NCI-H1092 (cell line): ENCODE measurements around the gene STX1A.
"Not testable (repeated sequence)": the region's sequence is repeated elsewhere in the genome, so short reads cannot be mapped to it uniquely, and the experiment has no call there.

ENCODE experiments used
- DNase-seq: peaks from one replicate; lab custom pipeline; 2025; lab: John Stamatoyannopoulos, UW

The STX1A gene

GRCh38 chr7:73735528-73735905 lies 16.0 kb upstream of the STX1A start:
- DNase-seq, result no peak

- DNase-seq, result peak; percentile 79
Observed at GRCh38 chr7:73734619-73735527, 15.4 kb upstream of the STX1A start.

GRCh38 chr7:73732397-73732796 lies 12.9 kb upstream of the STX1A start:
- DNase-seq, result no peak

GRCh38 chr7:73730485-73730884 lies 11.0 kb upstream of the STX1A start:
- DNase-seq, result no peak

- no peak for DNase-seq
Observed at GRCh38 chr7:73728551-73728950, 9.1 kb upstream of the STX1A start.

GRCh38 chr7:73727952-73728351 lies 8.5 kb upstream of the STX1A start:
- no peak for DNase-seq

GRCh38 chr7:73726083-73726466 lies 6.6 kb upstream of the STX1A start:
- no peak for DNase-seq

GRCh38 chr7:73723813-73724212 lies 4.3 kb upstream of the STX1A start:
- no peak for DNase-seq

GRCh38 chr7:73722785-73723184 lies 3.3 kb upstream of the STX1A start:
- DNase-seq, result no peak

GRCh38 chr7:73722182-73722581 lies 2.7 kb upstream of the STX1A start:
- DNase-seq, result not testable (repeated sequence)

GRCh38 chr7:73721377-73721817 lies 1.9 kb upstream of the STX1A start:
- peak; percentile 96 for DNase-seq

- DNase-seq, result not testable (repeated sequence)
Observed at GRCh38 chr7:73720443-73720842, 974 bp upstream of the STX1A start.

- no peak for DNase-seq
Observed at GRCh38 chr7:73719806-73720169, 319 bp upstream of the STX1A start.

- no peak for DNase-seq
Observed at GRCh38 chr7:73718438-73718881, 1.0 kb downstream of the STX1A start.

GRCh38 chr7:73717991-73718405 lies 1.5 kb downstream of the STX1A start:
- no peak for DNase-seq

GRCh38 chr7:73717025-73717807 lies 2.3 kb downstream of the STX1A start:
- DNase-seq, result no peak

GRCh38 chr7:73716318-73716890 lies 3.1 kb downstream of the STX1A start:
- DNase-seq, result no peak

- no peak for DNase-seq
Observed at GRCh38 chr7:73715648-73716317, 3.7 kb downstream of the STX1A start.

GRCh38 chr7:73713319-73713718 lies 6.2 kb downstream of the STX1A start:
- not testable (repeated sequence) for DNase-seq

- DNase-seq, result no peak
Observed at GRCh38 chr7:73712773-73713172, 6.7 kb downstream of the STX1A start.

GRCh38 chr7:73708961-73709549 lies 10.4 kb downstream of the STX1A start:
- no peak for DNase-seq
